GM12865 (cell line): Measurements from ENCODE around the gene SIK2.

ENCODE experiments used
- DNase-seq: peaks from one replicate; pipeline ENCODE4 v3.0.0; 2010; ENCODE audit warnings: low read depth
- H3K4me3 ChIP-seq: 2 replicates; pipeline ENCODE4 v1.5.1; 2011; ENCODE audit warnings: mild to moderate bottlenecking, low read depth, low read length, control low read depth
- CTCF ChIP-seq: IDR thresholded peaks from 2 replicates; pipeline ENCODE4 v1.5.1; 2011; ENCODE audit warnings: low read length, control low read depth, low read depth, inconsistent platforms; ENCODE audit not compliant: insufficient read depth; ENCODE audit errors: missing control alignments

Gene SIK2

GRCh38 chr11:111720801-111721494, 118.7 kb downstream of the SIK2 start:
- H3K4me3 ChIP-seq, result no peak overlapping the region
- no peak for DNase-seq
- no peak for TF ChIP-seq CTCF

DNA sequence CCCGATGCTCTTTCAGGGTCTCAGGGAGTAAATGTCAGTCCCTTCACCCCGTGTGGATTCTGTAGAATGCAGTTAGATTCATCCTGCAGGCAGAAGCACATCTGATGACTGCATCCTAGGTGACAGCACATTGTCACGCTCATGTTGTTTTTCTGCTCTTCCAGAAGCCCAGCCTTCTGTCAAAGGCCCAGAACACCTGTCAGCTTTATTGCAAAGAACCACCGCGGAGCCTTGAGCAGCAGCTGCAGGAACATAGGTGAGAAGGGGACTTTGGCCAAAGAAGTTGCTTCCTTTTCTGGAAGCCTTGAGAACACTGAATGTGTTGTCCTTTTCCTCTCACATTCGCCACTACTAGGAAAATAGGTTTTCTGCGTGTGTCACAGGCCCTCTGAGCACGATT, 120.3 kb downstream of the SIK2 start:
- TF ChIP-seq CTCF, result no peak
- H3K4me3 ChIP-seq, result no peak overlapping the region
- no peak for DNase-seq

GRCh38 chr11:111723595-111723994, 121.3 kb downstream of the SIK2 start:
- no peak for TF ChIP-seq CTCF
- H3K4me3 ChIP-seq, result no peak overlapping the region
- no peak for DNase-seq

DNA sequence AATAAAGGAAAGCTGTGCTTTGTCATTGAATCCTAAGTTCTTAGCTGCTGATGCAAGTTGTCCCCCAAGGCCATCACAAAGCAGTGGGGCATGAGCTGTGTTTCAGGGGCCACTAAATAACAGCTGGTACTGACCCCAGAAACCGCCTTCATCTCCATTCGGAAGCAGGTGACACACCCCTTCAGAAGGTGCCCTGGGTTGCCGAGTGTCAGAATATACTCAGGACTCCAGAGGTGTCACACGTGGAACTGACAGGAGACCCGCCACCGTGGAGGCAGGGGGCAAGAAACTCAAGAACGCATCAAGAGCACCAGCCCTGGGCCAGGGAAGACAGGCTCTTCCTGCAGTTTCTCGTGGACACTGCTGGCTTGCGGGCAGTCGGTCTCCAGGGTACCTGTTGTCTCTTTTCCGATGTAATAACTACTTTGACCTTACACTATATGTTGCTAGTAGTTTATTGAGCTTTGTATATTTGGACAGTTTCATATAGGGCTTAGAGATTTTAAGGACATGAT, 122.4 kb downstream of the SIK2 start:
- no peak for TF ChIP-seq CTCF
- DNase-seq, result no peak

GRCh38 chr11:111725621-111726020, 123.4 kb downstream of the SIK2 start:
- DNase-seq, result no peak
- no peak overlapping the region for H3K4me3 ChIP-seq
- no peak for TF ChIP-seq CTCF

More for the DNA sequence above, 122.4 kb downstream of the SIK2 start:
- H3K4me3 ChIP-seq, result no peak overlapping the region

DNA sequence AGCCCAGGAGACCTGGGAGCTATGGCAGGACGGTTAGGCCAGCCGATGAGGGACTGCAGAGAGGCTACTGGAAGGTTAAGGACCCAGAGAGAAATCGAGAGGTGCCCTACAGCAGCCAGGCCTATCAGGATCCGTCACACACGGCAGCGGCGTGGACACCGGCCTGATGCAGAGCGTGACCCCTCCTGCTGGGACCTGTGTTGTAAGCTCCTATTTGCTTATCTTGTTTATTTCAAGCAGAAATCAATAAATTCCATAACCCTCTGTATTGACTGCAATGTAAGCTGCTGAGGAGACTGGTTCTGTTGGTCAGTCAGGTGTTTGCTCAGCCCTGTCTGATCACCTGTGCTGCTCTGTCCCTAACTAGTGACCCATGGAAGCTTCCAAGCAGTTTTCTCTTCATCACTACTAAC, 124.1 kb downstream of the SIK2 start:
- DNase-seq, result no peak
- TF ChIP-seq CTCF, result no peak
- H3K4me3 ChIP-seq, result no peak overlapping the region

- no peak for TF ChIP-seq CTCF
- no peak overlapping the region for H3K4me3 ChIP-seq
- DNase-seq, result no peak
Observed at GRCh38 chr11:111727431-111727830, 125.2 kb downstream of the SIK2 start.
